PC-3 (cell line): ENCODE data around the gene PRPF6. TPM values are rescaled to one million over a fixed set of nuclear protein-coding genes. Genes with fewer than 3 reads are reported as not detected.

Experiments
- ATAC-seq: fragments of 200-7000 bp; cut with Tn5 transposase; 2 replicates; pipeline ENCODE4 v1.9.1; 2020; ENCODE audit warnings: mild to moderate bottlenecking, moderate library complexity
- BruUV-seq: library from RNA; stranded (reverse); fragments of 400-500 nt; replicated peaks from 2 replicates; lab custom pipeline; 2021; lab: Mats Ljungman, UMichigan
- CTCF ChIA-PET: fragments of 300-600 bp; sonication (Branson Sonifier 250); formaldehyde crosslinking; loops from one replicate; lab custom pipeline; 2022; ENCODE audit warnings: antibody characterized with exemption; lab: Charles Lee
- POLR2A ChIA-PET: fragments of 300-600 bp; sonication (Branson Sonifier 250); formaldehyde crosslinking; loops from one replicate; lab custom pipeline; 2022; ENCODE audit warnings: antibody characterized with exemption; ENCODE audit not compliant: unreplicated experiment; lab: Charles Lee
- DNase-seq: peaks from one replicate; pipeline ENCODE4 v3.0.0-alpha.2; 2015
- H2AFZ ChIP-seq: fragments of 300-600 bp; sonication (generic); 2 replicates; pipeline ENCODE4 v1.6.0; 2016; ENCODE audit warnings: antibody characterized with exemption, low read length
- H3F3A ChIP-seq: fragments of 300-600 bp; sonication (generic); one replicate; pipeline ENCODE4 v1.6.0; 2017; ENCODE audit warnings: antibody characterized with exemption, low read length, control low read depth, mild to moderate bottlenecking; ENCODE audit not compliant: unreplicated experiment
- H3K27ac ChIP-seq: fragments of 300-600 bp; sonication (generic); 2 replicates; pipeline ENCODE4 v1.5.1; 2016; ENCODE audit warnings: mild to moderate bottlenecking, low read length
- H3K27me3 ChIP-seq: fragments of 300-600 bp; sonication (generic); 2 replicates; pipeline ENCODE4 v1.6.1; 2016; ENCODE audit warnings: low read length, mixed read lengths
- H3K36me3 ChIP-seq: fragments of 300-600 bp; sonication (generic); 2 replicates; pipeline ENCODE4 v1.6.1; 2016; ENCODE audit warnings: low read depth, mixed run types, low read length, mixed read lengths
- H3K4me1 ChIP-seq: fragments of 300-600 bp; sonication (generic); 2 replicates; pipeline ENCODE4 v1.5.1; 2016; ENCODE audit warnings: low read length; ENCODE audit not compliant: insufficient read depth
- H3K4me2 ChIP-seq: fragments of 300-600 bp; sonication (generic); 2 replicates; pipeline ENCODE4 v1.6.0; 2016; ENCODE audit warnings: low read length
- H3K4me3 ChIP-seq: fragments of 300-600 bp; sonication (generic); 2 replicates; pipeline ENCODE4 v1.5.1; 2016; ENCODE audit warnings: mild to moderate bottlenecking, low read length, mixed read lengths
- H3K79me2 ChIP-seq: fragments of 300-600 bp; sonication (generic); 2 replicates; pipeline ENCODE4 v1.6.1; 2017; ENCODE audit warnings: low read length, mixed read lengths
- H3K9ac ChIP-seq: fragments of 300-600 bp; sonication (generic); 2 replicates; pipeline ENCODE4 v1.6.0; 2016; ENCODE audit warnings: mild to moderate bottlenecking, low read length
- H3K9me2 ChIP-seq: fragments of 300-600 bp; sonication (generic); replicated peaks from 2 replicates; pipeline ENCODE4 v1.6.1; 2016; ENCODE audit warnings: mixed run types, low read length, mixed read lengths
- H3K9me3 ChIP-seq: fragments of 300-600 bp; sonication (generic); 2 replicates; pipeline ENCODE4 v1.6.1; 2016; ENCODE audit warnings: low read length, mixed read lengths
- H4K20me1 ChIP-seq: fragments of 300-600 bp; sonication (generic); 2 replicates; pipeline ENCODE4 v1.6.1; 2016; ENCODE audit warnings: low read length, mixed read lengths
- EZH2 ChIP-seq: fragments of 300-600 bp; sonication (generic); IDR thresholded peaks from one replicate; pipeline ENCODE4 v1.6.1; 2017; ENCODE audit warnings: antibody characterized with exemption, mild to moderate bottlenecking, low read length; ENCODE audit not compliant: unreplicated experiment
- EZH2phosphoT487 ChIP-seq: fragments of 300-600 bp; sonication (generic); IDR thresholded peaks from 2 replicates; pipeline ENCODE4 v1.6.1; 2018; ENCODE audit warnings: mild to moderate bottlenecking, antibody characterized with exemption, low read length, borderline replicate concordance
- intact Hi-C: fragments of 100-400 bp; cut with micrococcal nuclease; formaldehyde crosslinking; loops from 2 replicates; pipeline ENCODE4 v1.9.0; 2023
- total RNA-seq: library from RNA; depleted of rRNA; stranded (reverse); fragments of >200 nt; gene quantifications from 2 replicates; pipeline ENCODE4 v1.2.3, GENCODE V29; 2014
- TF ChIP-seq, protein P1 (sequence below): fragments of 300-600 bp; sonication (generic); conservative IDR thresholded peaks from 2 replicates; pipeline ENCODE4 v1.5.1; 2017; ENCODE audit warnings: antibody characterized with exemption, low read depth, mild to moderate bottlenecking, low read length

The PRPF6 gene
- total RNA-seq, 1 experiment from 2014 or later = 67.1 TPM

DNA sequence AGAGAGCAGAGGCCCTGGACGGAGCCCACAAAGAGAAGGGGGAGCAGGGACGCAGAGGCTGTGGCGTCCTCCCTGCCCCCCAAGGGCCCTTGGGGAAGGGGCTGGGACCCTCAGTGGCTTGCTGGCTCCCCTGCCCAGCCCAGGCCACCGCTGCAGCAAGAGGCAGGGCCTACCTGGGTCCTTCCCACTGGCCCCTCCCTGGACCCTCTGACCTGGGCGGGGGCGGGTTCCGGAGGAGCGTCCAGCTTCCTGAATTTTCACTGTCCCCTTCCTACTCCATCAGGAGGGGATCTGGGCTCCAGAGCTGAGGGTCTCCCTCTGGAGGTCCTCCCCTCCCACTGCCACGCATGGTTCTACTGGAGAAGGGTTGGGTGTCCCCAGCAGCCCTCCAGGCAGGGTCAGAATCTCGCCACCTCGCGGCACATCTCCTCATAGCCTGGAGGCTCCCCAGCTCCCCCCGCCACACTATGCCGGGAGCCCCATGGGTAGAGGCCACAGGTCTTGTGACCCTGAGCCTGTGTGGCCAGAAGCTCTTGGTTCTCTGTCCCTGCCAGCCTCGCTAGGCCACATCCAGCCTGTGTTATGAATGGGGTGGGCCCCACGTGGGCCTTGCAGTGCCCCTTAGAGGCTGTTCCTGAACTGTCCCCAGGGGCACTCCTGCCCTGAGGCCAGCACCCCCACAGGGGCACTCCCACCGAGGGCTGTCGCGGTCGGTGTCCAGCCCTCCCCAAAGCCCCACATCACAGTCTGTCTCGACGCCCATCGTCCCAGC lies 69.5 kb downstream of the PRPF6 start:
- Histone ChIP-seq H3K9ac (no peak overlapping the region), H3K9me3 (no peaks in the 10 kb centered on the region), H3K4me1 (peaks cover 7% of the 10 kb centered on the region), H3K27me3 (no peaks in the 10 kb centered on the region), H2AFZ (no peak overlapping the region), H3K36me3 (no peaks in the 10 kb centered on the region), H3K4me2 (no peak overlapping the region), H3K27ac (no peak overlapping the region), H3F3A (no peaks in the 10 kb centered on the region), H3K9me2 (no peaks in the 10 kb centered on the region), H3K79me2 (no peaks in the 10 kb centered on the region), H3K4me3 (no peak overlapping the region), H4K20me1 (no peaks in the 10 kb centered on the region)
- ATAC-seq (no peak), DNase-seq (no peak)
- POLR2A ChIA-PET = no interaction called here
- CTCF ChIA-PET = interaction anchor here (0.5 kb wide), 1 partner anchor 12 kb away, joined by 5 read pairs; the partner anchor contains the start of gene TCEA2
- TF ChIP-seq, protein P1, sequence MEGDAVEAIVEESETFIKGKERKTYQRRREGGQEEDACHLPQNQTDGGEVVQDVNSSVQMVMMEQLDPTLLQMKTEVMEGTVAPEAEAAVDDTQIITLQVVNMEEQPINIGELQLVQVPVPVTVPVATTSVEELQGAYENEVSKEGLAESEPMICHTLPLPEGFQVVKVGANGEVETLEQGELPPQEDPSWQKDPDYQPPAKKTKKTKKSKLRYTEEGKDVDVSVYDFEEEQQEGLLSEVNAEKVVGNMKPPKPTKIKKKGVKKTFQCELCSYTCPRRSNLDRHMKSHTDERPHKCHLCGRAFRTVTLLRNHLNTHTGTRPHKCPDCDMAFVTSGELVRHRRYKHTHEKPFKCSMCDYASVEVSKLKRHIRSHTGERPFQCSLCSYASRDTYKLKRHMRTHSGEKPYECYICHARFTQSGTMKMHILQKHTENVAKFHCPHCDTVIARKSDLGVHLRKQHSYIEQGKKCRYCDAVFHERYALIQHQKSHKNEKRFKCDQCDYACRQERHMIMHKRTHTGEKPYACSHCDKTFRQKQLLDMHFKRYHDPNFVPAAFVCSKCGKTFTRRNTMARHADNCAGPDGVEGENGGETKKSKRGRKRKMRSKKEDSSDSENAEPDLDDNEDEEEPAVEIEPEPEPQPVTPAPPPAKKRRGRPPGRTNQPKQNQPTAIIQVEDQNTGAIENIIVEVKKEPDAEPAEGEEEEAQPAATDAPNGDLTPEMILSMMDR = no peak
- TF ChIP-seq EZH2phosphoT487 = no peak
- TF ChIP-seq EZH2 = no peak
- BruUV-seq = no TSS peak
- intact Hi-C loops = no loop called here

DNA sequence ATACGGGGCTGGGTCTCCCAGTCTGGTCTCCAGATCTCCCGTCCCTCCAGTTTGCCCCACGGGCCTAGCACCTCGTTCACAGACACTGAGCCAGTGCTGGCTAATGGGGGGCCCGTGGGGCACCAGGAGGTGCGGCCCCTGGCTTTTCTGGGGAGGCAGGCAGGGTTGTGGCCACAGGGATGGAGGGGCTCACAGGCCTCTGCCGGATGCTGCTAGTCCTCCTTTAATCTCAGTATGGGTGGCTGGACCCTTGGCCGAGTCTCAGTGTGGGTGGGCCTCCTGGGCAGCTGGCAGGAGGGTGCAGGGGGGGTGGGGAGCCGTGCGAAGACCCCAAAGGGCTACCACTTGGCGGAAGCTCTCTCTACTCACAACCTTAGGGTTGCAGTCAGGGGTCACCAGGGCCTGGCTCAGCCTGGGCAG lies 70.1 kb downstream of the PRPF6 start:
- intact Hi-C loops = no loop called here
- ChIA-PET POLR2A (no interaction called here), CTCF (interaction anchor here (0.5 kb wide), 1 partner anchor 12 kb away, joined by 5 read pairs; the partner anchor contains the start of gene TCEA2)
- Histone ChIP-seq H3K9ac (no peak overlapping the region), H4K20me1 (no peaks in the 10 kb centered on the region), H3K9me3 (no peaks in the 10 kb centered on the region), H3K4me1 (0 out of 2 replicates have a peak, but pooled peaks cover 3% of the 10 kb centered on the region), H2AFZ (no peak overlapping the region), H3K27me3 (no peaks in the 10 kb centered on the region), H3K36me3 (no peaks in the 10 kb centered on the region), H3K79me2 (no peaks in the 10 kb centered on the region), H3K4me3 (no peak overlapping the region), H3K27ac (no peak overlapping the region), H3F3A (no peaks in the 10 kb centered on the region), H3K4me2 (no peak overlapping the region), H3K9me2 (no peaks in the 10 kb centered on the region)
- ATAC-seq (no peak), DNase-seq (no peak)
- BruUV-seq = no TSS peak
- TF ChIP-seq EZH2 = no peak
- TF ChIP-seq, protein P1 = no peak
- no peak for TF ChIP-seq EZH2phosphoT487
